Breast epithelium (tissue), 4 donors: Measurements from ENCODE around the gene SYMPK. TPM values are rescaled to one million over a fixed set of nuclear protein-coding genes. Genes with fewer than 3 reads are reported as not detected.

Experiments
- DNase-seq, 2 donors: peaks; one replicate each; pipeline ENCODE4 v3.0.0-alpha.2; 2019; ENCODE audit warnings: low spot score in 2 of 2
- H3K27ac ChIP-seq, 2 donors: fragments of 200-600 bp; sonication (generic) in 1 of 2; one replicate each; pipeline ENCODE4 v1.5.1; 2016 to 2019; ENCODE audit warnings: mild to moderate bottlenecking in 1 of 2
- H3K27me3 ChIP-seq, 2 donors: fragments of 200-600 bp; sonication (generic) in 1 of 2; one replicate each; pipeline versions ENCODE4 v1.5.1 to v1.6.0; 2017 to 2019; ENCODE audit warnings: control low read depth in 1 of 2, mild to moderate bottlenecking in 1 of 2
- H3K36me3 ChIP-seq: fragments of 200-600 bp; one replicate; pipeline ENCODE4 v1.5.1; 2019
- H3K4me1 ChIP-seq, 2 donors: fragments of 200-600 bp; sonication (generic); one replicate each; pipeline ENCODE4 v1.5.1; 2016 to 2019; ENCODE audit warnings: control low read depth in 1 of 2
- H3K4me3 ChIP-seq, 3 donors: fragments of 200-600 bp; sonication (generic); 1 replicate in 2 of 3; 2 replicates in 1 of 3; pipeline ENCODE4 v1.5.1; 2016 to 2019; ENCODE audit warnings: mild to moderate bottlenecking in 3 of 3, moderate library complexity in 2 of 3
- H3K9me3 ChIP-seq, 2 donors: fragments of 200-600 bp; sonication (generic) in 1 of 2; one replicate each; pipeline ENCODE4 v1.5.1; 2016 to 2019; ENCODE audit warnings: control low read depth in 1 of 2
- POLR2A ChIP-seq: fragments of 450-650 bp; IDR thresholded peaks from one replicate; pipeline ENCODE4 v1.6.1; 2016; ENCODE audit warnings: antibody characterized with exemption, mild to moderate bottlenecking, moderate library complexity
- POLR2AphosphoS5 ChIP-seq, 3 donors: sonication (generic); formaldehyde crosslinking; IDR thresholded peaks; one replicate each; pipeline ENCODE4 v1.6.1; 2017; ENCODE audit warnings: antibody characterized with exemption in 3 of 3
- intact Hi-C: fragments of 100-400 bp; cut with DNase I; formaldehyde crosslinking; loops from one replicate; pipeline ENCODE4 v1.15.1; 2023; ENCODE audit warnings: low total_unique reads
- total RNA-seq, 3 donors: library from RNA; depleted of rRNA; stranded (reverse); fragments of >200 nt; gene quantifications; one replicate each; pipeline ENCODE4 v1.1.0, GENCODE V29; 2016
- TF ChIP-seq, protein P1 (sequence below), 3 donors: fragments of 450-650 bp; IDR thresholded peaks; one replicate each; pipeline ENCODE4 v1.5.1; 2016 to 2017; ENCODE audit warnings: antibody characterized with exemption in 3 of 3, mild to moderate bottlenecking in 3 of 3, moderate library complexity in 3 of 3

Gene SYMPK
- total RNA-seq, 3 donors from 2014 or later: 24.3 to 50.8 (median 31.3) TPM

DNA sequence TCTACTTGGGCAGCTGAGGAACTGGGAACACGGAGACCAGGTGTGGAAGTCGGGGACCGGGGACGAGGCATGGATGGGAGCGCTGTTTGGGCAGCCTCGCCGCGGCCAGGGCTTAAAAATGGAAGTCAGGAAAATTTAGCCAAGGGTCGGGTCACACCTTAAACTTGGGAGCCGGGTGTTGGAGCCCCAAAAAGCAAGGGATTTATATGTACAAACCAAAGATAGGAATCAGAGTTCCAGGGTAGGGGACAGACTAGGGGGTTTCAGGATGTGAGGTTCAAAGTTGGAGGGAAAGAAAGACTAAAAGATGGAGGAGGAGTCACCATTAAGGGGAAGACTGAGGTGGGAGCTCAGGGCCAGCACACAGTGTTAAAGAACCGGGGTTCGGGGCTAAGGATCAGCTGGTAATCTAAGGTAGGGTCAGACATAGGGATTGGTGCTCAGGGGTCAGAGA is 1.7 kb upstream of the SYMPK start:
- no peaks in the 10 kb centered on the region for H3K36me3 ChIP-seq
- no peak for TF ChIP-seq POLR2AphosphoS5 (IDR thresholded peaks at IDR 0.05)
- no peak for TF ChIP-seq POLR2A
- TF ChIP-seq, protein P1, sequence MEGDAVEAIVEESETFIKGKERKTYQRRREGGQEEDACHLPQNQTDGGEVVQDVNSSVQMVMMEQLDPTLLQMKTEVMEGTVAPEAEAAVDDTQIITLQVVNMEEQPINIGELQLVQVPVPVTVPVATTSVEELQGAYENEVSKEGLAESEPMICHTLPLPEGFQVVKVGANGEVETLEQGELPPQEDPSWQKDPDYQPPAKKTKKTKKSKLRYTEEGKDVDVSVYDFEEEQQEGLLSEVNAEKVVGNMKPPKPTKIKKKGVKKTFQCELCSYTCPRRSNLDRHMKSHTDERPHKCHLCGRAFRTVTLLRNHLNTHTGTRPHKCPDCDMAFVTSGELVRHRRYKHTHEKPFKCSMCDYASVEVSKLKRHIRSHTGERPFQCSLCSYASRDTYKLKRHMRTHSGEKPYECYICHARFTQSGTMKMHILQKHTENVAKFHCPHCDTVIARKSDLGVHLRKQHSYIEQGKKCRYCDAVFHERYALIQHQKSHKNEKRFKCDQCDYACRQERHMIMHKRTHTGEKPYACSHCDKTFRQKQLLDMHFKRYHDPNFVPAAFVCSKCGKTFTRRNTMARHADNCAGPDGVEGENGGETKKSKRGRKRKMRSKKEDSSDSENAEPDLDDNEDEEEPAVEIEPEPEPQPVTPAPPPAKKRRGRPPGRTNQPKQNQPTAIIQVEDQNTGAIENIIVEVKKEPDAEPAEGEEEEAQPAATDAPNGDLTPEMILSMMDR (IDR thresholded peaks at IDR 0.05): no peak
- H3K4me3 ChIP-seq: peak overlapping the region in 2 of 3 donors; percentile 87 to 94
- H3K27ac ChIP-seq: no peak overlapping the region
- H3K27me3 ChIP-seq: peaks cover 0 to 6% of the 10 kb centered on the region in 2 donors
- no peak for DNase-seq
- H3K4me1 ChIP-seq: no peaks in the 10 kb centered on the region
- intact Hi-C loops: loop anchor here (5.0 kb wide), 1 partner anchor 1248 kb away; the partner anchor contains the start of gene ZC3H4
- H3K9me3 ChIP-seq: no peaks in the 10 kb centered on the region

DNA sequence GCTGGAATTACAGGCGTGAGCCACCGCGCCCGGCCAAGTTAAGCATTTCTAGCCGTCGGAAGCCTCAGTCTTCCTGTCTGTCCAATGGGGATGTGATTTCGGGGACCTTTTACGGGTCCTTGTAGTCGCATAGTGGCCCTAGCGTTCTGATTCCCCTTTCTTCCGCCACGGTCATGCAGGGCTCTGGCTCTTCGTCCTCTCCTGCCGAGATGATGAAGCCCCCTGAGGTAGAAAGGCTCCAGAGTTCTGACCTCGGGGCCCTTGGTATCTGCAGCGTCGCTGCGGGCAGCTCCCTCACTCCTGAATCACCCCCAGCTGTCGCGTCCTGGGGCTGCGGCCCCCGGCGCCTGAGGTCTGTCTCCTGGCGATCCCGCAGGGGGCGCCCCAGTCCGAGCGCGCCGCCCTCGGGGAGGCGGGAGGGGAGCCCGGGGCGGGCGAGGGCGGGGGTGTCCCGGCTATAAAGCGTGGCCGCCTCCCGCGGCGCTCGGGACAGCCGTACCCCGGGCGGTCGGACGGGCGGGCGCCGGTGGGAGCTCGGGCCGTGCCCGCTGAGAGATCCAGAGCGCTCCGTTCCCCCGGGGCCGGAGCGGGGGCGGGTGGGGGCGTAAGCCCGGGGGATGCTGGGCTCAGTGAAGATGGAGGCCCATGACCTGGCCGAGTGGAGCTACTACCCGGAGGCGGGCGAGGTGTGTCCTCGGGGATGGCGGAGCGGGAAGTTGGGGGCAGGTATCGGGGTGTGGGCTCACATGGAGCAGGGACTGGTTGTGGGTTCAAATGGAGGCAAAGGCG is 1.1 kb upstream of the SYMPK start, which contains the start of gene FOXA3:
TSS of gene FOXA3 (plus strand) at position 487 of the 789 bp plus-strand sequence. CDS start at position 618, 131 bp downstream.
- Histone ChIP-seq H3K27ac (peak within 1 kb of the TSS in 1 of 2 donors; percentile 88), H3K36me3 (no peaks in the 10 kb centered on the region), H3K4me3 (peak within 1 kb of the TSS; percentile 67 to 94 (median 87)), H3K9me3 (no peaks in the 10 kb centered on the region), H3K4me1 (no peaks in the 10 kb centered on the region), H3K27me3 (peaks cover 0 to 6% of the 10 kb centered on the region in 2 donors)
- no peak for DNase-seq
- intact Hi-C loops: loop anchor here (5.0 kb wide), 1 partner anchor 1248 kb away; the partner anchor contains the start of gene ZC3H4
- TF ChIP-seq POLR2AphosphoS5 (IDR thresholded peaks at IDR 0.05): no peak
- TF ChIP-seq, protein P1 (IDR thresholded peaks at IDR 0.05): peak; percentile 25 to 47 (median 31)

DNA sequence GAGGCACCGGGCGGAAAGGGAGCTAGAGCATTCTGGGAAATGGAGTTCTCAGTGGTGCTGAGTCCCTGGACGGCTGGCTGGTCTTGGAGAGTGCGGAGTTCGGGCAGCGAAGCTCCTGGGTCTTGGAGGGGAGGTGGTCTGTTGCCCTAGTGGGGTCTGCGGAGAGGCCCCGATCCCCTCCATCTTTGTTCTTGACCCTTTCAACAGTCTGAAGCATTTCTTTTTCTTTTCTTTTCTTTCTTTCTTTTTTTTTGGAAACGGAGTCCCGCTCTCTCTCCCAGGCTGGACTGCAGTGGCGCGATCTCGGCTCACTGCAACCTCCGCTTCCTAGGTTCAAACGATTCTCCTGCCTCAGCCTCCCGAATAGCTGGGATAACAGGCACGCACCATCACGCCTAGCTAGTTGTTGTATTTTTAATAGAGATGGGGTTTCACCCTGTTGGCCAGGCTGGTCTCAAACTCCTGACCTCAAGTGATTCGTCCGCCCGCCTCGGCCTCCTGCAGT is 440 bp upstream of the SYMPK start:
- Histone ChIP-seq H3K4me1 (no peaks in the 10 kb centered on the region), H3K27me3 (peaks cover 0 to 6% of the 10 kb centered on the region in 2 donors), H3K4me3 (peak overlapping the region; percentile 67 to 94 (median 87)), H3K36me3 (no peaks in the 10 kb centered on the region), H3K9me3 (no peaks in the 10 kb centered on the region), H3K27ac (peak overlapping the region in 1 of 2 donors; percentile 88)
- intact Hi-C loops: loop anchor here (5.0 kb wide), 1 partner anchor 1249 kb away; the partner anchor contains the start of gene ZC3H4
- TF ChIP-seq POLR2A (no peak), POLR2AphosphoS5 (IDR thresholded peaks at IDR 0.05) (peak in 1 of 3 donors; percentile 3)
- TF ChIP-seq, protein P1 (IDR thresholded peaks at IDR 0.05): no peak
- DNase-seq: no peak

DNA sequence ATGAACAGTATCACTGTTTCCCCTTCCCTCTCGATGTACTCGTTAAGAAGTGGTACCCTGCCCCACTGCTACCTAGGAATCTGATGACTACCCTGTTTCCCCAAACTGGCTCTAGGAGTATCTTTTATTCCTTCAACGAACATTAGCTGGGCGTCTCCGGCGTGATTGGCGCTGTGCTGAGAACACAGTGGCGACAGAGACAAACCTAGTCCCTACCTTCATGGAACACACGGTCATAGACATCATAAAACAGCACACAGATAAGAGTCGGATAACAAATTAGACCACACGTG is 730 bp downstream of the SYMPK start:
- H3K4me1 ChIP-seq: no peaks in the 10 kb centered on the region
- peak overlapping the region; percentile 88 to 92 for H3K27ac ChIP-seq
- no peak for DNase-seq
- H3K27me3 ChIP-seq: peaks cover 0 to 6% of the 10 kb centered on the region in 2 donors
- H3K36me3 ChIP-seq: no peaks in the 10 kb centered on the region
- intact Hi-C loops: loop anchor here (5.0 kb wide), 1 partner anchor 1250 kb away; the partner anchor contains the start of gene ZC3H4
- no peaks in the 10 kb centered on the region for H3K9me3 ChIP-seq
- TF ChIP-seq, protein P1 (IDR thresholded peaks at IDR 0.05): no peak
- no peak for TF ChIP-seq POLR2AphosphoS5 (IDR thresholded peaks at IDR 0.05)
- TF ChIP-seq POLR2A: no peak
- H3K4me3 ChIP-seq: peak overlapping the region; percentile 67 to 94 (median 87)
